Brain microvascular endothelial cell (primary cell): Measurements from ENCODE around the gene FOXK1.
"Not testable (repeated sequence)": the region's sequence is repeated elsewhere in the genome, so short reads cannot be mapped to it uniquely, and the experiment has no call there.

Source experiments
- DNase-seq: peaks from one replicate; pipeline ENCODE4 v3.0.0-alpha.2; 2020
- H3K27ac ChIP-seq: fragments of 250-450 bp; sonication (Bioruptor Pico); 2 replicates; pipeline ENCODE4 v1.5.1; 2020; ENCODE audit warnings: mild to moderate bottlenecking, moderate library complexity
- H3K27me3 ChIP-seq: fragments of 250-450 bp; sonication (Bioruptor Pico); replicated peaks from 2 replicates; pipeline ENCODE4 v1.5.1; 2020; ENCODE audit warnings: mild to moderate bottlenecking
- H3K36me3 ChIP-seq: fragments of 250-450 bp; sonication (Bioruptor Pico); replicated peaks from 2 replicates; pipeline ENCODE4 v1.5.1; 2020; ENCODE audit warnings: mild to moderate bottlenecking
- H3K4me3 ChIP-seq: 2 replicates; pipeline ENCODE4 v1.5.1; 2011; ENCODE audit warnings: low read depth, mild to moderate bottlenecking, control low read depth, low read length, moderate library complexity
- CTCF ChIP-seq: IDR thresholded peaks from 2 replicates; pipeline ENCODE4 v1.5.1; 2011; ENCODE audit warnings: low read depth, mild to moderate bottlenecking, moderate library complexity, low read length, control low read depth, inconsistent platforms; ENCODE audit errors: missing control alignments
- in situ Hi-C: cut with HindIII; loops from 2 replicates; pipeline ENCODE4 v1.10.0; 2017; ENCODE audit warnings: low sequenced_read_pairs, low pct_ligation_motif_present

The FOXK1 gene

GRCh38 chr7:4690953-4691856 is 9.1 kb downstream of the FOXK1 start:
- Histone ChIP-seq H3K27ac (no peak overlapping the region), H3K4me3 (no peak overlapping the region), H3K36me3 (no peaks in the 10 kb centered on the region), H3K27me3 (no peaks in the 10 kb centered on the region)
- TF ChIP-seq CTCF, result no peak
- in situ Hi-C loops, result no loop called here
- DNase-seq, result no peak

- Histone ChIP-seq H3K27ac (no peak overlapping the region), H3K27me3 (no peaks in the 10 kb centered on the region), H3K4me3 (no peak overlapping the region), H3K36me3 (no peaks in the 10 kb centered on the region)
- in situ Hi-C loops, result no loop called here
- no peak for DNase-seq
- no peak for TF ChIP-seq CTCF
These were observed 10.0 kb downstream of the FOXK1 start for GRCh38 chr7:4692055-4692454.

- H3K27ac ChIP-seq, DNase-seq, H3K27me3 ChIP-seq, H3K4me3 ChIP-seq, H3K36me3 ChIP-seq, in situ Hi-C loops: not testable (repeated sequence)
These were observed 10.5 kb downstream of the FOXK1 start for GRCh38 chr7:4692622-4693021.

GRCh38 chr7:4693152-4693551 is 11.1 kb downstream of the FOXK1 start:
- no peak for DNase-seq
- no peak overlapping the region for H3K4me3 ChIP-seq
- no peaks in the 10 kb centered on the region for H3K36me3 ChIP-seq
- H3K27me3 ChIP-seq, result no peaks in the 10 kb centered on the region
- no peak overlapping the region for H3K27ac ChIP-seq
- no peak for TF ChIP-seq CTCF
- in situ Hi-C loops, result no loop called here

GRCh38 chr7:4693749-4694148 is 11.7 kb downstream of the FOXK1 start:
- no peak overlapping the region for H3K4me3 ChIP-seq
- DNase-seq, result no peak
- TF ChIP-seq CTCF, result no peak
- in situ Hi-C loops, result no loop called here
- no peak overlapping the region for H3K27ac ChIP-seq
- no peaks in the 10 kb centered on the region for H3K27me3 ChIP-seq
- no peaks in the 10 kb centered on the region for H3K36me3 ChIP-seq

- no peak for DNase-seq
- in situ Hi-C loops, result no loop called here
- H3K27me3 ChIP-seq, result no peaks in the 10 kb centered on the region
- peak overlapping the region; percentile 16 for H3K27ac ChIP-seq
- H3K36me3 ChIP-seq, result no peaks in the 10 kb centered on the region
- H3K4me3 ChIP-seq, result no peak overlapping the region
- no peak for TF ChIP-seq CTCF
These were observed 12.2 kb downstream of the FOXK1 start for GRCh38 chr7:4694305-4694704.
